Bronchial epithelial cell (primary cell): ENCODE results near the gene SGCE. TPM values are rescaled to one million over a fixed set of nuclear protein-coding genes. Genes with fewer than 3 reads are reported as not detected.

Source experiments
- DNase-seq: peaks from one replicate; pipeline ENCODE4 v3.0.0-alpha.2; 2010; ENCODE audit warnings: low read depth
- FAIRE-seq: peaks from 2 replicates; lab custom pipeline; 2011; peaks lifted over from hg19 to GRCh38; lab: Jason Lieb, UNC
- H3K27me3 ChIP-seq: 2 replicates; pipeline ENCODE4 v1.5.1; 2011; ENCODE audit warnings: low read length; ENCODE audit not compliant: control insufficient read depth, insufficient read depth
- H3K36me3 ChIP-seq: 2 replicates; pipeline ENCODE4 v1.5.1; 2011; ENCODE audit warnings: low read length; ENCODE audit not compliant: control insufficient read depth, insufficient read depth
- H3K4me3 ChIP-seq: 2 replicates; pipeline ENCODE4 v1.5.1; 2011; ENCODE audit warnings: mild to moderate bottlenecking, low read depth, low read length, control low read depth
- total RNA-seq: library from RNA; depleted of rRNA; stranded (reverse); fragments of >200 nt; gene quantifications from 2 replicates; pipeline ENCODE4 v1.2.1, GENCODE V29; 2014
- TF ChIP-seq, protein P1 (sequence below): IDR thresholded peaks from 2 replicates; pipeline ENCODE4 v1.5.1; 2011; ENCODE audit warnings: mild to moderate bottlenecking, moderate library complexity, low read length, control low read depth, inconsistent platforms; ENCODE audit not compliant: insufficient read depth, severe bottlenecking

SGCE gene
- total RNA-seq, 1 donor from 2014 or later, result 20.0 TPM

DNA sequence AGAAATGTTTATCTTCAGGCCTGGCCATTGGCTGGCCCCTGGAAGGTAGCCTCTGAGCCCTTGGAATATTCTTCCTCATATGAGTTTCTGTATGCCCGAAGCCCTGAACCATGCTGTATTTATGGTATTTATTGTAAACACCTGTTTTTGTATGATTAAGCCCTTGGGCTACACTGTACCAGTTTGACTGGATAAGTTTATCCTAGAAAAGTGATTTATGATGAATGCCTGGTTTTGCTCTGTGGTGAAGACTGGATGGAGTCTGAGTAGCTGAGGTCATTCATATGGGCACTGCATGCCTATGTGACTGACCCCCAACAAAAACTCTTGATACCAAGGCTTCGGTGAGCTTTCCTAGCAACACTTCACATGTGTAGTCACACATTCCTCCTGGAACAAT, 79.6 kb downstream of the SGCE start:
- no peaks in the 10 kb centered on the region for H3K36me3 ChIP-seq
- FAIRE-seq (no peak), DNase-seq (no peak)
- H3K27me3 ChIP-seq, result no peaks in the 10 kb centered on the region
- TF ChIP-seq, protein P1, sequence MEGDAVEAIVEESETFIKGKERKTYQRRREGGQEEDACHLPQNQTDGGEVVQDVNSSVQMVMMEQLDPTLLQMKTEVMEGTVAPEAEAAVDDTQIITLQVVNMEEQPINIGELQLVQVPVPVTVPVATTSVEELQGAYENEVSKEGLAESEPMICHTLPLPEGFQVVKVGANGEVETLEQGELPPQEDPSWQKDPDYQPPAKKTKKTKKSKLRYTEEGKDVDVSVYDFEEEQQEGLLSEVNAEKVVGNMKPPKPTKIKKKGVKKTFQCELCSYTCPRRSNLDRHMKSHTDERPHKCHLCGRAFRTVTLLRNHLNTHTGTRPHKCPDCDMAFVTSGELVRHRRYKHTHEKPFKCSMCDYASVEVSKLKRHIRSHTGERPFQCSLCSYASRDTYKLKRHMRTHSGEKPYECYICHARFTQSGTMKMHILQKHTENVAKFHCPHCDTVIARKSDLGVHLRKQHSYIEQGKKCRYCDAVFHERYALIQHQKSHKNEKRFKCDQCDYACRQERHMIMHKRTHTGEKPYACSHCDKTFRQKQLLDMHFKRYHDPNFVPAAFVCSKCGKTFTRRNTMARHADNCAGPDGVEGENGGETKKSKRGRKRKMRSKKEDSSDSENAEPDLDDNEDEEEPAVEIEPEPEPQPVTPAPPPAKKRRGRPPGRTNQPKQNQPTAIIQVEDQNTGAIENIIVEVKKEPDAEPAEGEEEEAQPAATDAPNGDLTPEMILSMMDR, result no peak
- H3K4me3 ChIP-seq, result no peak overlapping the region

DNA sequence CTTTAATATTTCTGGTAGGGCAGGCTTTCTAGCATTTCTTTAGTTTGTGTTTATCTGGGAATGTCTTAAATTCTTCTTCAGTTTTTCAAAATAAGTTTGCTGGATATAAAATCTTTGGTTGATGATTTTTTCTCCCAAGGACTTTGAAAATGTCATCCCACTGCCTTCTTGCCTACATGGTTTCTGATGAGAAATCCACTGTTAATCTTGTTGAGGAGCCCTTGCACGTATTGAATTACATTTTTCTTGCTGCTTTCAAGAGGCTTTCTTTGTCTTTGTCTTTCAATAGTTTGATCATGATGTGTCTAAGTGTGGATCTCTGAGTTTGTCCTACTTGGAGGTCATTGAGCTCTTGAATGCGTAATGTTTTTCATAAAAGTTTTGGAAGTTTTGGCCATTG, 80.3 kb downstream of the SGCE start:
- DNase-seq (no peak), FAIRE-seq (no peak)
- TF ChIP-seq, protein P1, result no peak
- Histone ChIP-seq H3K27me3 (no peaks in the 10 kb centered on the region), H3K36me3 (no peaks in the 10 kb centered on the region), H3K4me3 (no peak overlapping the region)

DNA sequence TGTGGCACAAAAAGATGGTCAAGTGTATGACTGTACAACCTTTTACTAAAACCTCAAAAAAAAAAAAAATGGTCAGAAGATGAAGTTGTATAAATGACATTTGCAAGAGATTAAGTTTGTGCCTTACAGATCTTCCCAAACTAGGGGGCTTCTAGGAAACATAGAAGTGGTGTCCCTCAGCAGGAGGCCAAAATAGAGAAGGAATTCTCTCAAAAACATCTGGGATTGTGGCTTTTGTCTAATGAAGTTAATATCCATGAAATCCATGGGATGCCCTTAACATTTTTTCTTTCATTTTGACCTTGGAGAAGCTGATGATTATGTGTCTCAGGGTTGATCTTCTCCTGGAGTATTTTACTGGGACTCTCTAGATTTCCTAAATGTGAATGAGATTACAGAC, 84.1 kb downstream of the SGCE start:
- TF ChIP-seq, protein P1, result no peak
- DNase-seq (no peak), FAIRE-seq (no peak)
- H3K4me3 ChIP-seq, result no peak overlapping the region
- H3K27me3 ChIP-seq, result no peaks in the 10 kb centered on the region
- H3K36me3 ChIP-seq, result no peaks in the 10 kb centered on the region

DNA sequence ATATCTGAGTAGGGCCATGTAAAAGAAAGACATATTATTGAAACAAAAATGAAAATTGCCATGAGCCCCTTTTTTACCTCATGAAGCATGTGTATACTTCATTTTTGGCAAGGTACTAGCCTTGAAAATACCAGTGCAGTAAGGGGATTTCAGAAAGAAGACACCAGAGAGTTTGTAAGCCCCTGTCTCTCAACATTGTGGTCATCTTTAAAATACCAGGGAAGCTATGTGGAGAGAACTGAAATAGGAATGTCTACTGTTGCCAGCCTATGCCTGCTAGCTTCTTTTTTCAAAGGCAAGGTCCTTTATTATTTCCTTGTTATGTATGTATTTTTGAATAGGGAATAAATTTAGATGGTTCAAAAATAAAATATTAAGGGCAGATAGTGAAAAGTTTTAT, 88.5 kb downstream of the SGCE start:
- no peak for DNase-seq
- Histone ChIP-seq H3K36me3 (no peaks in the 10 kb centered on the region), H3K27me3 (no peaks in the 10 kb centered on the region), H3K4me3 (no peak overlapping the region)
- TF ChIP-seq, protein P1, result no peak
- FAIRE-seq, result no peak

DNA sequence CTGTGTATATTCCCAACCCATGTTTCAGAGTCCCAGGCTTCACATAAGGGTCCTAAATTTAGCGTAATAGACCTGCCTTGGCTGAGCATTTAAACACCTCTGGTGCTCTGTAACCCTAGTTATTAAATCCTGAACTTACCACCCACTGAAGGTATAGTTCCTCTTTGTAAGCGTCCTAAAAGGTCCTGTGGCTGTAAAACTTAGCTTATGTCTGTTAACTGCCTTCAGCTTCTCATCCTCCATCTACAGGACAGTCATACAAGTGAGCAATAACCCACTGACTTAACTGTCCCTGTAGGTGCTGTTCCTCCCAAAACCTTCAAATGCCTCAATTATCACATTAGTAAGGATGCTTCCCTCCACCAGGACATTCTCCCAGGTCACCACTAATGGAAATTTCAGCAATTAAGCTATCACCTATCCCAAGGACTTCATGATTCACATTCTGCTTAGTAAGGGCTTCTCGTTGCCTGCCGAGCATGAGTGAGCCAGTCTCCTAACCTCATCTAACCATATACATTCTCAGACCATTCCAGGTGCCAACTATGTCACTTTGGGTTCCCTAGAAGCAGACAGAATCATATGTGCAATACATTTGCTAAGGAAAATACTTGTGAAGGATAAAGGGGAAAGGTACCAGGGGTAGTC, 90.6 kb downstream of the SGCE start:
- FAIRE-seq (no peak), DNase-seq (no peak)
- TF ChIP-seq, protein P1, result no peak
- H3K27me3 ChIP-seq, result no peaks in the 10 kb centered on the region
- H3K4me3 ChIP-seq, result no peak overlapping the region
- H3K36me3 ChIP-seq, result no peaks in the 10 kb centered on the region

DNA sequence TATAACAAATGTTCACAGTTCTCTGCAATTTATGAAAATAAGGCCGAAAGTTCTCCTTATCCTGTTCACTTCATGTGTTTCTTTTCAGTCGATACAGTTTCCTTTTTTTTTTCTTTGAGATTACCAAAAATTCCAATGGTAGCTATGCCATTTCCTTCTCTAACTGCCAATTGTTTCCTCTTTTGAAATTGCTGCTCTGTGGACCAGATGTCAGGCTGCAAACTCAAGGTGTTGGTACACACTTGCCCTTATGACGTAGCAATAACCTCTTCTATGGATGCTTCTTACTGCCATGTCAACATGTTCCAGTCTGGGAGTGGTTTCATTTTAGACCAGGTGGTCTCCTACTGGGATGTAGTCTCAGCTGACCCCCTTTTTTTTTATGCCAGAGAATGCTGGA, 93.4 kb downstream of the SGCE start:
- DNase-seq (no peak), FAIRE-seq (no peak)
- Histone ChIP-seq H3K27me3 (no peaks in the 10 kb centered on the region), H3K36me3 (no peaks in the 10 kb centered on the region), H3K4me3 (no peak overlapping the region)
- TF ChIP-seq, protein P1, result no peak
